H1 (cell line): ENCODE measurements around the gene PLEKHG5. TPM values are rescaled to one million over a fixed set of nuclear protein-coding genes. Genes with fewer than 3 reads are reported as not detected.

Experiments
- ATF3 ChIP-seq: IDR thresholded peaks from 2 replicates; pipeline ENCODE4 v1.6.1; 2011; ENCODE audit warnings: low read depth, mild to moderate bottlenecking, low read length; ENCODE audit not compliant: insufficient read depth
- BCL11A ChIP-seq, 2 experiments: IDR thresholded peaks; one replicate each; pipeline ENCODE4 v1.6.1; 2011; ENCODE audit warnings: low read depth in 2 of 2, low read length in 2 of 2, mild to moderate bottlenecking in 2 of 2
- CTCF ChIP-seq, 3 experiments: IDR thresholded peaks; 1 replicate in 2 of 3; 2 replicates in 1 of 3; pipeline versions ENCODE4 v1.5.1 to v1.6.1; 2011; ENCODE audit warnings: low read length in 3 of 3, mild to moderate bottlenecking in 3 of 3, inconsistent platforms in 2 of 3, low read depth in 1 of 3, moderate library complexity in 1 of 3; ENCODE audit not compliant: insufficient read depth in 1 of 3; ENCODE audit errors: control extremely low read depth in 1 of 3
- EZH2 ChIP-seq: fragments of 200-600 bp; sonication (generic); IDR thresholded peaks from 2 replicates; pipeline ENCODE4 v1.7.1; 2012; ENCODE audit warnings: low read depth, mild to moderate bottlenecking, moderate library complexity, low read length, inconsistent platforms; ENCODE audit not compliant: severe bottlenecking
- POU5F1 ChIP-seq: IDR thresholded peaks from 2 replicates; pipeline ENCODE4 v1.6.1; 2011; ENCODE audit warnings: low read depth, mild to moderate bottlenecking, low read length, moderate library complexity
- RAD21 ChIP-seq, 2 experiments: IDR thresholded peaks in 1 of 2; conservative IDR thresholded peaks in 1 of 2; 2 replicates each; pipeline ENCODE4 v1.6.1; 2011; ENCODE audit warnings: low read depth in 2 of 2, low read length in 2 of 2, improper control_type of control experiment in 1 of 2, inconsistent platforms in 1 of 2, mild to moderate bottlenecking in 1 of 2, moderate library complexity in 1 of 2
- RBBP5 ChIP-seq: IDR thresholded peaks from 2 replicates; pipeline ENCODE4 v1.7.1; 2012; ENCODE audit warnings: low read depth, mild to moderate bottlenecking, inconsistent platforms, low read length, moderate library complexity, borderline replicate concordance
- polyA plus RNA-seq, 7 experiments: library from polyadenylated mRNA; depleted of rRNA in 3 of 7; stranded (reverse) in 5 of 7; unstranded in 2 of 7; fragments of >200 nt in 5 of 7; fragments of 200-250 nt in 2 of 7; gene quantifications; 1 replicate in 5 of 7; 2 replicates in 1 of 7; 4 replicates in 1 of 7; pipeline versions ENCODE4 v1.2.1 to v1.2.3, GENCODE V29; 2011 to 2013; ENCODE audit warnings: missing spikeins in 2 of 7, mixed read lengths in 2 of 7
- total RNA-seq: library from RNA; stranded (reverse); fragmentation: NEBNext Ultra II Directional; extraction: Animal tissue kit (Norgen Biotek cat#: 25700); gene quantifications from 2 replicates; pipeline ENCODE4 v1.2.1, GENCODE V29; 2021

Gene PLEKHG5
- total and polyA plus RNA-seq, 2 of the 8 experiments (the other 6 are each of a cell fraction or from before 2014, with no cell fraction given), result 10.4 to 13.8 TPM

GRCh38 chr1:6471086-6471969 is 20.1 kb downstream of the PLEKHG5 start (continued):
- TF ChIP-seq RAD21 (IDR thresholded peaks at IDR 0.05 in 1 of 2, conservative IDR thresholded peaks at IDR 0.05 in 1 of 2; ENCODE audit: low read depth in 2 of 2, low read length in 2 of 2) (no peak), RBBP5 (no peak), EZH2 (no peak), ATF3 (no peak), CTCF (IDR thresholded peaks at IDR 0.05; ENCODE audit: control extremely low read depth in 1 of 3, insufficient read depth in 1 of 3, low read depth in 1 of 3, low read length in 3 of 3) (peak in 1 of 3 experiments; percentile 22; a peak in 2 of 4 replicates), POU5F1 (no peak), BCL11A (IDR thresholded peaks at IDR 0.05; ENCODE audit: low read depth in 2 of 2, low read length in 2 of 2) (no peak)
